HG02973 (cell line): ENCODE results near the gene UTS2R.
"Not testable (repeated sequence)": the region's sequence is repeated elsewhere in the genome, so short reads cannot be mapped to it uniquely, and the experiment has no call there.

Source experiments
- ATAC-seq: cut with Tn5 transposase; IDR thresholded peaks from one replicate; pipeline ENCODE4 v1.9.1; 2021; ENCODE audit warnings: moderate library complexity; ENCODE audit not compliant: unreplicated experiment

UTS2R gene

GRCh38 chr17:82373731-82374625 lies 2.4 kb downstream of the UTS2R start:
- no peak for ATAC-seq

GRCh38 chr17:82374626-82375331 lies 3.2 kb downstream of the UTS2R start:
- no peak for ATAC-seq

GRCh38 chr17:82375359-82376041 lies 3.9 kb downstream of the UTS2R start:
- no peak for ATAC-seq

- no peak for ATAC-seq
Observed at GRCh38 chr17:82376042-82376730, 4.6 kb downstream of the UTS2R start.

- not testable (repeated sequence) for ATAC-seq
Observed at GRCh38 chr17:82377294-82377693, 5.7 kb downstream of the UTS2R start.

GRCh38 chr17:82377924-82378740 lies 6.6 kb downstream of the UTS2R start:
- ATAC-seq: no peak

GRCh38 chr17:82378741-82379021 lies 7.1 kb downstream of the UTS2R start:
- no peak for ATAC-seq

GRCh38 chr17:82380860-82381702 lies 9.5 kb downstream of the UTS2R start:
- no peak for ATAC-seq

- not testable (repeated sequence) for ATAC-seq
Observed at GRCh38 chr17:82381703-82382009, 10.1 kb downstream of the UTS2R start.

GRCh38 chr17:82382220-82382932 lies 10.8 kb downstream of the UTS2R start:
- not testable (repeated sequence) for ATAC-seq

GRCh38 chr17:82382933-82383255 lies 11.3 kb downstream of the UTS2R start:
- ATAC-seq: no peak

- no peak for ATAC-seq
Observed at GRCh38 chr17:82383411-82383810, 11.8 kb downstream of the UTS2R start.

GRCh38 chr17:82384051-82384729 lies 12.6 kb downstream of the UTS2R start:
- ATAC-seq: no peak

GRCh38 chr17:82384730-82385481 lies 13.3 kb downstream of the UTS2R start:
- no peak for ATAC-seq

GRCh38 chr17:82385559-82386254 lies 14.1 kb downstream of the UTS2R start:
- no peak for ATAC-seq

GRCh38 chr17:82386255-82386831 lies 14.8 kb downstream of the UTS2R start:
- no peak for ATAC-seq
